ENCODE data around the gene APOB. TPM values are rescaled to one million over a fixed set of nuclear protein-coding genes. Genes with fewer than 3 reads are reported as not detected.

Gene APOB
- polyA plus RNA-seq, 1 donor: 0.03 TPM

GRCh38 chr2:21005111-21005699, 38.7 kb downstream of the APOB start:
- no peak for DNase-seq (ENCODE audit: low read depth)

DNA sequence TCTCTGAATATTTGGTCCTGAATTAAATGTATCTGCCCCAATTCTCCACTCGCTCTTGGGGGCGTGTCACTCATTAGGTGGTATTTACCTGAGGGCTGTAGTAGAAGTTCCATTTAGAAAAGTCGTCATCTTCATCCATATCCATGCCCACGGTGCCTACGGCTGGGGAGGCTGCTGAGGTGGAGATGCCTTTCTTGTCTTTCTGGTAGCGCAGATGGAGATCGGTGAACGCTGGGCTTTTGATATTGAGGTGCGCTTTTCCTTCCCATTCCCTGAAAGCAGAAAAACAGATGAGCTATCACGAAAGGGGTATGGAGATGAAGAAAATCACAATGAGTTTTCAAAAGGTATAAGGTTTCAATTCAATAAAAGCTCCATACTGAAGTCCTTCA, 39.7 kb downstream of the APOB start:
- no peak for DNase-seq (ENCODE audit: low read depth)

GRCh38 chr2:21003572-21004180, 40.2 kb downstream of the APOB start:
- no peak for DNase-seq (ENCODE audit: low read depth)

DNA sequence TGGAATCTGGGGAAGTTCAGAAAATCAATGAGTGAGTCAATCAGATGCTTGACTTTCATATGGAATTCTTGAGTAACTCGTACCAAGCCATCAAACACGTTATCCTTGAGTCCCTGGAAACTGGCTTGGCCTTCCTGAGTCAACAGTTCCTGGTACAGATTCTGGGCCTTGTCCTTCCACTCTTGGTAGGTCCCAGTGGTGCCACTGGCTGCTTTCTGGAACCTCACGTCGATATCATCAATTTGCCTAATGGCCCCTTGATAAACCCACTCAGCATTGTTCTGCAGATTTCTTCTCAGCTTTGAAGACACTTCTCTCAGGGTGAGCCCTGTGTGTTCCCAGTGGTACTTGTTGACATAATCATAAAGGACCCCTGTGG, 41.1 kb downstream of the APOB start:
- DNase-seq (ENCODE audit: low read depth): no peak

DNA sequence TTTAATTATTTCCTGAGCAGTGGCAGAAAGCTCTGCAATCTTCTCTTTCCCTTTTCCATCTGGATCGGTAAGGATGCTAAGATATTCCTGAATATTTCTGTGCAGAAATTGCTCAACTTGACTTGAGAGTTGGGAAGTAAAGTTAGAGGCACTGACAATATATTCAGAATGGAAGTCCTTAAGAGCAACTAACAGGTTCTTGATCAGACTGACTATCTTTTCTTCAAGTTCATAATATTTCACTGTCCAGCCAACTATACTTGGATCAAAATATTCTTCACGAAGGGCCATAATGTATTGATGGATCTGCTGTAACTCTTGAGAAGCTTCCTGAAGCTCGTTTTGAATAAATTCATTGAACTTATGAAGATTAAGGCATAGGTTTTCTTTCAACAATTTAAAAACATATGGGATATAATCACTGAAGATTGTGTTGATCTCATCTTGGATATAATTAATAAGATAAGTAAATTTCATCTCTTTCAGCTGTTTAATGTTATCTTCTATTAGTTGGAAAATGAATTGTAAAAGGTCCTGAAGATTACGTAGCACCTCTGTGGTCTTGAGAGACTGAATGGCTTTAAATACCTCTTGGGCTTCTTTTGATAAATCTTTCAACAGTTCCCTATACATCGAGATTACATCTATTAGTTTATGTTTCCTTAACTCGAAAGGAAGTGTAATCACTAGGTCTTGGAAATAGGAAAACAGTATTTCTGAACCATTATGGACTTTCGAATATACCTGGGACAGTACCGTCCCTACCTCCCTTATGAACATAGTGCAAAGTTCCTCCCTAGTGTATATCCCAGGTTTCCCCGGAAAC, 41.7 kb downstream of the APOB start:
- DNase-seq (ENCODE audit: low read depth): no peak

GRCh38 chr2:21001225-21001946, 42.5 kb downstream of the APOB start:
- no peak for DNase-seq (ENCODE audit: low read depth)

GRCh38 chr2:20999906-21000645, 43.8 kb downstream of the APOB start:
- DNase-seq (ENCODE audit: low read depth): no peak

DNA sequence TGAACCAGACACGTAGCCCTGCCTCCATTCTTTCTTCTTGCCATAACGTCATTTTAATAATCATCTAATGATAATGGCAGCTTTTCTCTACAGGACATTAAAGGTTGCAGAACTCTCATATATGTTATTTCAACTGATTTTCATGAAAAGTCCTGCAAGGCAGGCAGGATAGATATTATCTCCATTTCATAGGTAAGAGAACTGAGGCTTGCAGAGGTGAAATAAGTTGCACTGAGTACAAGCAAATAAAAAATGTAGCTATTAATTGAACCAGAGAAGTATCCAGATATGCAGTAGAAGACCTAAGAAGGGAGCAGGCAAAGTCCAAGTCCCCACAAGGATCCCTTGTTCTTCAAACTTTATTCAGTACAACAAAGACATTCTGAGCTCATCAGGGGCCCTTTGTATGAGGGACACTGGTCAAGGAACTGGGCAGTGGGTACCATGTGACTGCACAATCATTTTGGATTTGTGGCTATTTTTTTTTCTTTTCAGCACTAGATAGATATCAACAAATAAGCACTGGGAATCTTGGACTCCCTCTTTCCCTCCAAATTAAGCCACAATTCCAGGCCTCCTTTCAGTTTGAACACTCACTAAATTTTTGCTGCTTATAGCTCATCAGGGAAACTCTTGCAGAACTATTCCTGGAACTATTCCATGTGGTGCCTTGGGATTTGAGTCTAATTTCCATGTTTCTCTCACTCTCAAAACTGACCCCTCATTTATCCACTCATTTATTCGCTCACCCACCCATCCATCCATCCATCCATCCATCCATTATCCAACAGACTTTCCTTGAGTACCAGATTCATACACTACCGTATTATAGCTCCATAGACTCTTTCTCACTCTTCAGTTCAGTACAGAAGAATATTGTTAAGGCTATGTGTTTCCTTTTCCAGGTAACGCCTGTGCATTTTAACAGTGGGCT, 44.6 kb downstream of the APOB start:
- no peak for DNase-seq (ENCODE audit: low read depth)

GRCh38 chr2:20997953-20998722, 45.7 kb downstream of the APOB start:
- no peak for DNase-seq (ENCODE audit: low read depth)

GRCh38 chr2:20994130-20994529, 49.7 kb downstream of the APOB start:
- no peak for DNase-seq (ENCODE audit: low read depth)

DNA sequence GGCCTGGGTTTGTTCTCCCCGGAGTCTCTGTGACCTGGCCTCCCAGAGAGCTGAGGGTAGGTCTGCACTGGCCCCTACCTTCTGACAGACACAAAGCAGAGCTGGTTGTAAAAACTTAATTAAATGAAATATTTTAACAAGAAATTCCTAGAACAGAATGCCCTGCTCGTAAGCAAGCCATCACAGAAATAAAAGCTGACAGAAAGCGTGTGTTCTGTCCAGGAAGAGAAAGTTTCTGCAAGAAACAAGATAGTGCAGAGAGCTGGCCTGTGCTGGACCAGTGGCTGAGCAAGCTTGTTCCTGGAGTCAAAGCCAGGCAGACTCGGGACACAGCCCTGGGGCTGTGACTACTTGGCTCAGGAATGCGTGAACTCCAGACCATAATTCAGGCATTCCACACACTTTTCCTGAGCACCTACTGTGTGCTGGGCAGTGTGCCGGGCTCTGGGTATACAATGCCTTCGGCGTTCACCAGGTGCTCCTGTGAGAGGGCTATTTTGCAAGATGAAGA, 51.6 kb downstream of the APOB start:
- DNase-seq (ENCODE audit: low read depth): no peak

- no peak for DNase-seq (ENCODE audit: low read depth)
Measured at GRCh38 chr2:20990442-20991430, 53.1 kb downstream of the APOB start.

DNA sequence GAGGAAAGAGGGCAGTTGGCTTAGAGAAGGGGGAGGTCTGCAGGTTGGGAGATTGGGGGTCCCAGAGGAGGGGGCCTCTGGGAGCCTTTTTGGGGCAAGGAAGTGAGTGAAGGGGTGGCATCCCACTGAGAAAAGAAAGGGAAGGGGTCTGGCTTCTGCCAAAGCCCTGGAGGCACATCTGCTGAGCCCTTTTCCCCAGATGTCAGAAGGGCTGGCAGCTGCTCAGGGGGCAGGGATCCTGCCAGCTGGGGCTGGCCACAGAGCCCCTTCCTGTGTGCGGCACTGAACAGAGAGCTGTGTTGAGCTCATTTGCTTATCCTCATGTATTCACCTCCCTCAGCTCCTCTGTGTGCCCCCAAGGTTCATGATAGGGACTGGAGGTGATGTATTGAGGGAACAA, 54.5 kb downstream of the APOB start:
- no peak for DNase-seq (ENCODE audit: low read depth)

- no peak for DNase-seq (ENCODE audit: low read depth)
Measured at GRCh38 chr2:20988905-20989304, 55.0 kb downstream of the APOB start.

DNA sequence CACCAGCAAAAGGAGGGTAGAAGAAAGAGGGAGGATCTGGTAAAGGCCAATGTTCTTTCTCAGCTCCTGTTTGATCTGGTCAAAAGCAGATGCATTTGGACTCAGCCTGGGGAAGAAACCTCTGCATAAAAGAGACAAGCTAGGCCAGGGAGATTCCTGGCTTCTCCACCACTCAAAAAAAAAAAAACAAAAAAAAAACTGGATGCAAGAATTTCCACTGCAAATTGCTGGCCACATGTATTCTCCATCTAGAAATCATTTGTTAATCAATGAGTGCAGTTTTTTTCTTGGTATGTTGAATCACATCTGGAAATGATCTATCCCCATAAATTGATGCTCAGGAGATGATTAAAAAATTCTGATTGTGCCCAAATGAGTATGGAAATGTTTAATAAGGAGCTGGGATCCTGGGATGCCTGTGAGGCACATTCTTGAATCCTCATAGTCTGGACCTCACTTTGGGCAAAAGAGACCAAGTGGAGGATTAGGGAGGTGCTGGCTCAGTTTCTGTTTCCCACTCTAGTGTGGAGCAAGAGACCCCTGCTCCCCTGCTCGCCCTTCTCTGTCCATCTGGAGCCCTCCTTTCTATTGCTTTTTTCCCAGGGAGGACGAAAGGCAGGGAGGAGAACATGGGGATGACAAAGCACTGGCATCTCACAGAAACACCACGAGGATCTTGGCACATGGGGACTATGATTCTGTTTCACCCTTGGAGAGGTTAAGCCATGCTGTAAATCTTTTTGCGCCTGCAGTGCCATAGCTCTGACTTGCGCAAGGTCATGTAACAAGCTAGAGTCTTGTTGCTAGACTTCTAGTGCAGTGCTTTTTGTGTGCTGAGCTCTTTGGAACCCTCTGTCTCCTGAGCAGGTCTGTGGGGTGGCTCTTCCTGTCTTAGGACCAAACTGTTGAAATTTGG, 57.6 kb downstream of the APOB start:
- DNase-seq (ENCODE audit: low read depth): no peak

GRCh38 chr2:20985062-20985461, 58.8 kb downstream of the APOB start:
- no peak for DNase-seq (ENCODE audit: low read depth)

DNA sequence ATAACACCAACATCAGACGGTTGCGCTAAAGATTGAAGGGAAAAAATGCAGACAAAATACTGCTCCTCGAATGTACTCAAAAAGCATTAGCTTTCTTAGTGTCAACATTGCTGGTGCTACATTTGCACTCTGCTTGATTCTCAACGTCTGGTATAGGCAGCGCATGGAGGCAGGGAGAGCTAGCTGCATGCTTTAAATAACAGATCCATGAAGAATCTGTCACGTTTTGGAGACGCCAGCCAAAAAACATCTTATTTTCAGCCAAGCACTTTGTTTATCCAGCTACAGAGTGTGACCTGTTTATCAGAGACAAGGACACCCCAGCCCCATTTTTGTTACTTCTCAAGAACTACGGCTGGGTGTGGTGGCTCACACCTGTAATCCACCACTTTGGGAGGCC, 59.5 kb downstream of the APOB start:
- DNase-seq (ENCODE audit: low read depth): no peak

All from forelimb muscle (tissue), 1 donor.